Breast epithelium (tissue), 3 donors: ENCODE measurements around the gene UBE2D2.
"Not testable (repeated sequence)": the region's sequence is repeated elsewhere in the genome, so short reads cannot be mapped to it uniquely, and the experiment has no call there.

Experiments used
- CTCF ChIP-seq, 3 donors: fragments of 450-650 bp; IDR thresholded peaks; one replicate each; pipeline ENCODE4 v1.5.1; 2016 to 2017; ENCODE audit warnings: antibody characterized with exemption in 3 of 3, mild to moderate bottlenecking in 3 of 3, moderate library complexity in 3 of 3
- POLR2A ChIP-seq: fragments of 450-650 bp; IDR thresholded peaks from one replicate; pipeline ENCODE4 v1.6.1; 2016; ENCODE audit warnings: antibody characterized with exemption, mild to moderate bottlenecking, moderate library complexity

- TF ChIP-seq POLR2A; CTCF (IDR thresholded peaks at IDR 0.05): not testable (repeated sequence)
These were observed 33.2 kb upstream of the UBE2D2 start for GRCh38 chr5:139527896-139528467.
